ENCODE results near the gene ANP32A. TPM values are rescaled to one million over a fixed set of nuclear protein-coding genes. Genes with fewer than 3 reads are reported as not detected.
A peak's percentile ranks its signal among the peaks of the same experiment; 100 is the strongest.

ANP32A gene
- polyA plus RNA-seq, 5 donors = 272 to 353 (median 306) TPM

DNA sequence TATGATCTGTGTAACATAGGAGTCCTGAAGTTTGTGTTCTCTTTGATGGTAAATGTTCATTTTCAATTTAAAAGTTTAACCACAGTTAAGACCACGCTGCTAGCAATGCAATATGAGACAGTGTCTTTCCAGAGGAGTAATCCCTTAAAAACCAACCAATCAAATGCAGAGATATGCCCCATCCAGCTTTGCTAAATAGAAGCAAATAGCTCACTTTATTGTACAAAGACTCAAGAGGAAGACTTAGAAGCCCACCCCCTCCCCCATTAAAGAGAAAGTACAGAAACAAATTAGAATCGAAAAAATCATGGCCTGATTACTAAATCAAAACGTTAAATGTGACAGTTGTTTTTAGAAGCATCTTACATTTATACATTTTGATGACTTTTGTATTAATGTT, 2.1 kb upstream of the ANP32A start:
- no peak for DNase-seq

GRCh38 chr15:68821841-68822381, 1.2 kb upstream of the ANP32A start:
- no peak for DNase-seq

- no peak for DNase-seq
Observed at GRCh38 chr15:68821190-68821840, 620 bp upstream of the ANP32A start.

- peak; percentile 55 to 60 for DNase-seq
Observed at GRCh38 chr15:68819495-68820294, 1.0 kb downstream of the ANP32A start.

- peak; percentile 51 to 70 for DNase-seq
Observed at GRCh38 chr15:68818769-68819494, 1.8 kb downstream of the ANP32A start.

DNA sequence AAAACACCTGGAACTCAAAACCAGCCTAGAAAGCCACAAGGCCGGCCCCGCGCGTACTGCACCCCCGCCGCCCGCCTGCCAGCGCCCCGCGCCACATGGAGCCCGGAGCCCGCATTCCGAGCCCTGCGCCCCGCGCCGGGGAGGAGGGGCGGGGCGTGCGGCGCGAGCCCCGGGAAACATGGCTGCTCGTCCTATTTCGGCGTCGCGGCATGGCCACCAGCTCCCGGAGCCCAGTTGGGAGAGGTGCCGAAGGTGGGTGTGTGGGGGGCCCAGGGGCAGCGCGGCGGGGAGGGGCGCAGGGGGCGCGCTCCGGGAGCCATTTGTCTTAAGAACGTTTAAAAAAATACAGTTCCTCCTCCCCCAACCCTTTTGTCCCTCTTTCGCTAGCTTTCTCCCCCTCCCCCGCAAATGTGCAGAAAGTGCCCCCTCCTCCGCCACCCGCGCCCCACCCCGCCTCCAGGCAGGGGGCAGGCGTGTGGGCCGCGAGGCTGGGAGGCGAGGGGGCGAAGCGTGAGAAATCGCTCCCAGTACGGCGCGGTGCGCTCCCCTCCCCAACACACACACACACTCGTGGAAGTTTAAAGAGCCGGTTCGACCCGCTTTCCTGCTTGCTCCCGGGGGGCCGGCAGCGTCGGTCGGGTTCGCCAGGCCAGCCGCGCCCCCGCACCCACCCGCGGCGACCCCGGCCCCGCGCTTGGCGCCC, 2.5 kb downstream of the ANP32A start:
- peak; percentile 65 to 77 for DNase-seq

GRCh38 chr15:68817304-68818065, 3.2 kb downstream of the ANP32A start:
- DNase-seq = peak; percentile 74 to 84

GRCh38 chr15:68816795-68817303, 3.8 kb downstream of the ANP32A start:
- no peak for DNase-seq

DNA sequence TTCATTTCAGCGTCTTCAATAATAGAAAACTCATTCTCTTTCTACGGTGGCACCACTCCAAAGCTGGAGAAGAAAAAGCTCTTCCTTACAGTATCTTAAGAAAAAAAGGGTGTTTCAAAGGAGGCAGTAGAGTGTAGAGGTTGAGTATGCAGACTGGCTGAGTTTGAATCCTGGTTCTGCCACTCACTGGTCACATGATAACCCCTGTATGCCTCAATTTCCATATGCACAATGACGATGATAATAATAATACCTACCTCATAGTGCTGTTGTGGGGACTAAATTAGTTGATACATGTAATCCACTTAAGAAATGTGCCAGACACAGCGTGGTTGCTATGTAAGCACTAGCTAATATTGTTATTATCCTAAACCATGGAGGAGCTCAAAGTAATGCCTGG, 4.5 kb downstream of the ANP32A start:
- no peak for DNase-seq

DNA sequence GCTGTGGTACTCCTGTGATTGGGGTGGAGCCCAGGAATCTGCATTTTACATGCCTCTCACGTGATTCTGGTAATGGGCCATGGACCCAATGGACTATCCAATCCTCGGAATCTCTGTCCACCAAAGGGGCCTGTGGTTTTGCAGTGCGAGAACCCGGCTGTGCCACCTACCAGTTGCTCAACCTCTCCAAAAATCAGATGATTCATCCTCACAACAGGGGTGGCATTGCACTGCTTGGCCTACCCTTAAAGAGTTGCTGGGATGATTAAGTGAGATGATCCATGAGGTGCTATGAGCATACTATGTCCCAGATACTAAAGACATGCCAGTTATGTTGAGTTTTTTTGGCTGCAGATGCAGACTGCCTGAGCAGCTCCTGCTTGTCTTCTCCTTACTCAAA, 5.1 kb downstream of the ANP32A start:
- no peak for DNase-seq

DNA sequence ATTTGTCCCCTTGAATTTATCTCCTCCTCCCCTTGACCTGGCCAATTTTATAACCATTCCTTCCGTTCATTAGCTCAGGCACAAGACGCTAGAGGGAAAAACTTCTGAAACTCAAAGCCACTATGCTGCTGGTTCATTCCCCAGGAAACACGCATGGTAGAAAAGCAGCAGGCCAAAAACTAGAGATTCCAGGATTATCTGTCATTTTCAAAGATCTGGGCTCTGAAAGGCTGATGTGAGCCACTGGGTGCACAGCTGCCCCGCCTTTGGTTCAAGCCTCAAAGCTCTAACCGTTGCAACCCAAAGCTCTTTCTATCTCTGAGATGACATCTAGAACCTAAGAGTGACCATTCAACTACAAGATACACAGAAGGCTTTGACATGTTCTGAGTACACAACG, 6.1 kb downstream of the ANP32A start:
- no peak for DNase-seq

DNA sequence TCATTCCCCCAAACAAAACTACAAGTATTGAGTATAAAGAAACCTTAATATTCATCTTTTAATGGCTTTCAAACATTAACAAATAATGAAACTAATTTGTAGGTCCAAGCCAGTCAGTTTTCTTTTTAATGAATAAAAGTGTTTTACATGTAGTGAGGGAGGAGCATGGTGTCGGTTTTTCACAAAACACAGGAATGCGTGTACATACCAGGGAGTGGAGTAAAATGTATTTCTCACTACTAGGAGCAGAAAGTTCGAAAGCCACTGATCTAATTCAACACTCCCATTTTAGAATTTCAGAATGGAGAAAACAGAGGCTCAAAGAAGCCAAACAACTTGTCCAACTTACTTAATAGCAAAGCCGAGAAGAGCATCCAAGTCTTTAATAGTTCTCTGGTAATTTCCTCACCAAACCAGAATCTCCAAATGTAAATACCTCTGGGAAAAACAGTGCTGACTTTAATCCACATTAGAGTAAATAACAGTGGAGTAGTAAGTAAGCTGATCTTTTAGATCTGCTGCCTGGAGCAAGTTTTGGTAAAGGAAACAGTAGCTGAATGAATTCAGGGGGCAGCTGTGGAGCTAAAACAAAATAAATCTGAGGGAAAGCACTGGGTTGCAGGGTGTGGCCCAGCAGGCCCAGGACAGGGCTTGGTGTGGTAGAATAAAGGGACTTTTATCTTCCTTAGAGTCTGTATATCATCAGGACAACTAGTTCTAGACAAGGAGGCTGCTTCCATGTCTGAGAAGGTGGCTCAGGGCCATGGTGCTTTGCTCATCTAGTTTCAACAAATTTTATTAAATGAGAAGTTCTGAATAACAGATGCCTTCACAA, 7.9 kb downstream of the ANP32A start:
- DNase-seq = no peak

- DNase-seq = no peak
Observed at GRCh38 chr15:68812069-68812468, 8.6 kb downstream of the ANP32A start.

GRCh38 chr15:68809517-68809916, 11.2 kb downstream of the ANP32A start:
- no peak for DNase-seq

DNA sequence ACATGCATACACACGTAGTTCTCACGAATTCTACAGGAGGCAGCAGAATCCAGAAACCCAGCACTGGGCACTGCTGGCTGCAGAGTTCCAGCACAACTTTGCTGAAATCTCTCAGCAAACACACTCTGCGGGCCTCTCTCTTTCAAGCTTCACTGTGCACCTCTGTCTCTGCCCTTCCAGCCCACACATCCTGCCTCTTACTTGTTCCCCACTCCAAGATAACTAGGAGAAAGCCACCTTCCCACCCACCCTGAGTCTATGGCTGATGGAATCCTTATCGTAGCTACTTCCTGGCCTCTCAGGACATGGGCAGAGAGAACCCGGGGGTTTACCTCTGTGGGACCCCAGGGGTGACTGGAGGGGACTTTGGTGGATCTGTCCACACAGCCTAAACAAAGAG, 11.9 kb downstream of the ANP32A start:
- DNase-seq = no peak

- DNase-seq = no peak
Observed at GRCh38 chr15:68808091-68808490, 12.6 kb downstream of the ANP32A start.

- DNase-seq = no peak
Observed at GRCh38 chr15:68807249-68807648, 13.4 kb downstream of the ANP32A start.

- no peak for DNase-seq
Observed at GRCh38 chr15:68806220-68807060, 14.3 kb downstream of the ANP32A start.

DNA sequence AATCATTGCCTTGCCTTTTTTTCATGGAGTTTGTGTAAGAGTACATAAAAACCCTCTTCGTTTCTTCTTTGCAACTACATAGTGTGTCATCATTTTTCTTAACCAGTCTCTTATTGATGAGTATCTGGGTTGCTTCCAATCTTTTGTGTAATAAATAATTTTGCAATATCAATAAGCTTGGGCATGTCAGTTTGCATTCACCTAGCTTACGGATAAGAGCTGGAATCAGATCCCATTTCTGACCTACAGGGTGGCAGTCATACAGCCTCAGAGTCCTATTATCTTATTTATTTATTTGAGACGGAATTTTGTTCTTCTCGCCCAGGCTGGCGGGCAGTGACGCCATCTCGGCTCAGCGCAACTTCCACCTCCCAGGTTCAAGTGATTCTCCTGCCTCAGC, 18.3 kb downstream of the ANP32A start:
- no peak for DNase-seq

All from right lung (tissue), 5 donors.